ENCODE data around the gene P2RY6. TPM values are rescaled to one million over a fixed set of nuclear protein-coding genes. Genes with fewer than 3 reads are reported as not detected.

The P2RY6 gene
- total RNA-seq, 4 donors from 2014 or later: 0.46 to 0.81 TPM; not detected in 2

DNA sequence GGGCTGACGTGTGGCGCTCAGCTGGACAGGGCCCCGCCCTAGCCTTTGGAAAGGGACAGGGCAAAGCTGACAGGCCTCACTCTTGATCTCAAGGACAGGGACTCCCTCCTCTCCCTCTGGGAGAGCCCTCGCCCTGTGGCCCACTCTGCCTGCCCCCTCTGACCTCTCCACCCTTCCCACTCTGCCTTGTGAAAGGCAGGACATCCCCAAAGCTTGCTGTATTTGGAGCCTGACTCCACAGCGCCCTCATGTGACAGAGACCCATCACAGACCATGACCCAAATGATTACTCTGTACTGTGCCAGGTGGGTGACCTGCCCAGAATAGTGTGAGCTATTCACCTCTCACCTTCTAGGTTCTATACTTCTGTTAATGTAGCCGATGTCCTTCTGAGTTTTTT lies 35.3 kb upstream of the P2RY6 start:
- no peak overlapping the region for H3K4me3 ChIP-seq (ENCODE audit: low read depth, poor library complexity, severe bottlenecking)
- no peak for TF ChIP-seq POLR2A (IDR thresholded peaks at IDR 0.05)
- WGBS, 2 donors: 61 to 62% methylated on average over 6 of the region's 6 CpGs
- intact Hi-C loops (cut with DNase I; ENCODE audit: low total_unique reads): loop anchor here (10.0 kb wide), 1 partner anchor 52 kb away; no protein-coding TSS in a partner anchor
- no peak for DNase-seq (ENCODE audit: low spot score in 2 of 2)

DNA sequence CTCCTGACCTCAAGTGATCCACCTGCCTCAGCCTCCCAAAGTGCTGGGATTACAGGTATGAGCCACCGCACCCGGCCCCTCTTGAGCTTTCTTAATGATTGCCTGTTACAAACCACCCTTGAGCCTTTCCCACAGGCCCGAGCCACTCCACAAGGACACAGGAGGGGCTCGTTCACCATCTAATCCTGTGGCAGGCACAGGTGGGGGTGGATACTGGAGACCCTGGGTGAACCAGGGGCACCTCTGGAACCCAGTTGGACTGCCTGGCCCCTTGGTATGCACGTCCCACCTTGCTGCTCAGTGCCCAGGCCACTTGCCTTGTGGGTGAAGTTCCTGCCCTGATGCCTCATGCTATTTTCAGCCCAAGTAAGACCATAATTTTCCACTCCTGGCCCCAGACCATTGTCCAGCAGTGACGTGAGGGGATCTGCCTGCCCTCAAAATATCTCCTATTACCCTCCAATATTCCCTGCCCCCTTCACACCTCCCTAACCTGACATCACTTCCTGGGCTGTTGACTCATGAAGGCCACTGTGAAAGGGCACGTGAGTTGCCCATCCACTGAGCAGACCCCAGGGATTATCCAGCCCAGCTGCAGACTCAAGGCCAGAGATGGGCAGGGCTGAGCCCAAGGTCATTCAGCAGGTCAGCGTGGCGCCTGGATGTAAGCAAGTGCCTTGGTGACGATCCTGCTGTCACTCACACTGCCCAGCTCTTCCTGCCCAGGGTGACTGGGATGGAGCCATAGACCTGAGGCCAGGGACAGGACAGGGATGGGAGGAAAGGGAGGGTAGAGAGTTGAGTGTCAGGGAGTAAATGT lies 34.5 kb upstream of the P2RY6 start:
- no peak overlapping the region for H3K4me3 ChIP-seq (ENCODE audit: low read depth, poor library complexity, severe bottlenecking)
- 80 to 82% methylated on average over 10 of the region's 10 CpGs for WGBS, 2 donors
- DNase-seq (ENCODE audit: low spot score in 2 of 2): no peak
- intact Hi-C loops (cut with DNase I; ENCODE audit: low total_unique reads): loop anchor here (10.0 kb wide), 1 partner anchor 53 kb away; no protein-coding TSS in a partner anchor
- TF ChIP-seq, protein P1, sequence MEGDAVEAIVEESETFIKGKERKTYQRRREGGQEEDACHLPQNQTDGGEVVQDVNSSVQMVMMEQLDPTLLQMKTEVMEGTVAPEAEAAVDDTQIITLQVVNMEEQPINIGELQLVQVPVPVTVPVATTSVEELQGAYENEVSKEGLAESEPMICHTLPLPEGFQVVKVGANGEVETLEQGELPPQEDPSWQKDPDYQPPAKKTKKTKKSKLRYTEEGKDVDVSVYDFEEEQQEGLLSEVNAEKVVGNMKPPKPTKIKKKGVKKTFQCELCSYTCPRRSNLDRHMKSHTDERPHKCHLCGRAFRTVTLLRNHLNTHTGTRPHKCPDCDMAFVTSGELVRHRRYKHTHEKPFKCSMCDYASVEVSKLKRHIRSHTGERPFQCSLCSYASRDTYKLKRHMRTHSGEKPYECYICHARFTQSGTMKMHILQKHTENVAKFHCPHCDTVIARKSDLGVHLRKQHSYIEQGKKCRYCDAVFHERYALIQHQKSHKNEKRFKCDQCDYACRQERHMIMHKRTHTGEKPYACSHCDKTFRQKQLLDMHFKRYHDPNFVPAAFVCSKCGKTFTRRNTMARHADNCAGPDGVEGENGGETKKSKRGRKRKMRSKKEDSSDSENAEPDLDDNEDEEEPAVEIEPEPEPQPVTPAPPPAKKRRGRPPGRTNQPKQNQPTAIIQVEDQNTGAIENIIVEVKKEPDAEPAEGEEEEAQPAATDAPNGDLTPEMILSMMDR (IDR thresholded peaks at IDR 0.05): no peak
- no peak for TF ChIP-seq POLR2A (IDR thresholded peaks at IDR 0.05)

GRCh38 chr11:73239111-73239521 lies 33.0 kb upstream of the P2RY6 start:
- TF ChIP-seq POLR2A (IDR thresholded peaks at IDR 0.05): no peak
- TF ChIP-seq, protein P1 (IDR thresholded peaks at IDR 0.05): no peak
- no peak for DNase-seq (ENCODE audit: low spot score in 2 of 2)
- intact Hi-C loops (cut with DNase I; ENCODE audit: low total_unique reads): loop anchor here (10.0 kb wide), 1 partner anchor 54 kb away; no protein-coding TSS in a partner anchor
- no peak overlapping the region for H3K4me3 ChIP-seq (ENCODE audit: low read depth, poor library complexity, severe bottlenecking)
- 91 to 96% methylated on average over 4 to 6 of the region's 6 CpGs for WGBS, 2 donors

GRCh38 chr11:73239571-73240189 lies 32.5 kb upstream of the P2RY6 start:
- TF ChIP-seq POLR2A (IDR thresholded peaks at IDR 0.05): no peak
- TF ChIP-seq, protein P1 (IDR thresholded peaks at IDR 0.05): no peak
- no peak overlapping the region for H3K4me3 ChIP-seq (ENCODE audit: low read depth, poor library complexity, severe bottlenecking)
- no peak for DNase-seq (ENCODE audit: low spot score in 2 of 2)
- intact Hi-C loops (cut with DNase I; ENCODE audit: low total_unique reads): loop anchor here (10.0 kb wide), 1 partner anchor 55 kb away; no protein-coding TSS in a partner anchor
- 79 to 83% methylated on average over 6 to 7 of the region's 7 CpGs for WGBS, 2 donors

DNA sequence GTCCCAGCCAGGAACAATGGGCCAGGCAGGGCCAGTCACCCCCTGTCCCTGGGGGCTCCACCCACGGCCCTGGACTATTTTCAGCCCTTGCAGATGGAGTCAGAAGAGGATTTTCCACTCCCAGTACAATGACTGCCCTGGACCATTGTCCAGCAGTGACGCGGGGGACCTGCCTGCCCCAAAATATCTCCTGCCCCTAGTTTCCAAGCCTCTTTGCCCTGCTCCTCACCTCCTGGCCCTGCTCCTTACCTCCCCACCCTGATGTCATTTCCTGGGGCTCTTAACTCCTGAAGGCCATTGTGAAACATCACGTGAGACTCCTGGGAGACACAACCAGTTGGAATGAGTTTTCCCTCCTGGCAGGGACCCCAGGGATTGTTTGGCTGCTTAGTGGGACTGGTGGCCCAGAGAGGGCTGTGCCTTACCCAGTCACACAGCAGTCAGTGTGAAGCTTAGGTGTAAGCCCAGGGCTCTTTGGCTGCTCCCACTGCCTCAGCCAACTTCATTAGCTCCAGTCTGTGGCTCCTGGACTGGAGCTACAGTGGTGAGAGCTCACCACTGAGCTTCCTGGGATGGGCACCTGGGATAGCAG lies 31.9 kb upstream of the P2RY6 start:
- H3K4me3 ChIP-seq (ENCODE audit: low read depth, poor library complexity, severe bottlenecking): no peak overlapping the region
- intact Hi-C loops (cut with DNase I; ENCODE audit: low total_unique reads): no loop called here
- DNase-seq (ENCODE audit: low spot score in 2 of 2): no peak

More for the DNA sequence above, 31.9 kb upstream of the P2RY6 start:
- no peak for TF ChIP-seq POLR2A (IDR thresholded peaks at IDR 0.05)
- TF ChIP-seq, protein P1 (IDR thresholded peaks at IDR 0.05): no peak
- WGBS, 2 donors: 23 to 47% methylated on average over 4 of the region's 4 CpGs

Measured in lower leg skin (tissue), 4 donors.